Astrocyte (in vitro differentiated cells and primary cell): ENCODE data around the gene DNM1.

Source experiments
- CTCF ChIP-seq: IDR thresholded peaks from 2 replicates; pipeline ENCODE4 v1.5.1; 2011; ENCODE audit warnings: low read depth, mild to moderate bottlenecking, inconsistent platforms, low read length, moderate library complexity; ENCODE audit not compliant: insufficient read depth
- EZH2 ChIP-seq: IDR thresholded peaks from 2 replicates; pipeline ENCODE4 v1.6.1; 2012; ENCODE audit warnings: mild to moderate bottlenecking, low read length, inconsistent platforms; ENCODE audit not compliant: insufficient read depth

DNA sequence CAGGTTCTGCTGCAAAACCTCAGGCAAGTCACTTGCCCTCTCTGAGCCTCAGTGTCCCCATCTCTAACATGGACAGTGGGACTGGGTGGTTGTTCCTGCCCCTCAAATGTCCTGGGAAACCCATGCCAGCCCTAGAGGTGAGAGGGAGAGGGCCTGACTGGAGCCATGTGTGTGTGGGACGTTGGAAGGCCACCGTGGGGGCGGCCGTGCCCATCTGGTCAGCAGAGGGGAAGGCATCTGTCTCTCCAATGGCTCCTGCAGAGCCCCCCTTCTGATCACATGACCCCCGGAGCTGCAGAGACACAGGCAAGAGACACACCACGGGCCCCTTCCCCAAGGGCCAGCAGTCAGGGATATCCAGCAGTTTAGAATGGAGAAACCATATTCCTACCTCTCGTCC is 1.7 kb downstream of the DNM1 start:
- TF ChIP-seq CTCF (no peak), EZH2 (no peak)
